Measurements from ENCODE around the gene AMIGO1.

GRCh38 chr1:109477821-109478220 is 31.7 kb downstream of the AMIGO1 start:
- no peak for TF ChIP-seq CTCF (IDR thresholded peaks at IDR 0.05)
- TF ChIP-seq POLR2A (IDR thresholded peaks at IDR 0.05) = no peak

Data from heart left ventricle (tissue), 13 donors.